Measurements from ENCODE around the gene WNT2.
"Not testable (repeated sequence)": the region's sequence is repeated elsewhere in the genome, so short reads cannot be mapped to it uniquely, and the experiment has no call there.

Gene WNT2

GRCh38 chr7:117308891-117309290, 14.0 kb downstream of the WNT2 start:
- no peak for DNase-seq (ENCODE audit: low read depth, low spot score)

GRCh38 chr7:117302396-117302795, 20.5 kb downstream of the WNT2 start:
- DNase-seq (ENCODE audit: low read depth, low spot score), result no peak

GRCh38 chr7:117300506-117300905, 22.4 kb downstream of the WNT2 start:
- DNase-seq (ENCODE audit: low read depth, low spot score), result not testable (repeated sequence)

- DNase-seq (ENCODE audit: low read depth, low spot score), result no peak
Observed at GRCh38 chr7:117297606-117298005, 25.3 kb downstream of the WNT2 start.

- peak; percentile 4 for DNase-seq (ENCODE audit: low read depth, low spot score)
Observed at GRCh38 chr7:117296066-117296465, 26.8 kb downstream of the WNT2 start.

GRCh38 chr7:117285826-117286225, 37.0 kb downstream of the WNT2 start:
- no peak for DNase-seq (ENCODE audit: low read depth, low spot score)

GRCh38 chr7:117284692-117285091, 38.2 kb downstream of the WNT2 start:
- no peak for DNase-seq (ENCODE audit: low read depth, low spot score)

GRCh38 chr7:117283779-117284178, 39.1 kb downstream of the WNT2 start:
- DNase-seq (ENCODE audit: low read depth, low spot score), result no peak

GRCh38 chr7:117283371-117283770, 39.5 kb downstream of the WNT2 start:
- DNase-seq (ENCODE audit: low read depth, low spot score), result peak; percentile 5

- no peak for DNase-seq (ENCODE audit: low read depth, low spot score)
Observed at GRCh38 chr7:117282239-117282812, 40.5 kb downstream of the WNT2 start.

- no peak for DNase-seq (ENCODE audit: low read depth, low spot score)
Observed at GRCh38 chr7:117281562-117281961, 41.3 kb downstream of the WNT2 start.

GRCh38 chr7:117279931-117280557, 42.8 kb downstream of the WNT2 start:
- no peak for DNase-seq (ENCODE audit: low read depth, low spot score)

- DNase-seq (ENCODE audit: low read depth, low spot score), result no peak
Observed at GRCh38 chr7:117279203-117279602, 43.7 kb downstream of the WNT2 start.

- no peak for DNase-seq (ENCODE audit: low read depth, low spot score)
Observed at GRCh38 chr7:117278040-117278439, 44.8 kb downstream of the WNT2 start.

- DNase-seq (ENCODE audit: low read depth, low spot score), result no peak
Observed at GRCh38 chr7:117277576-117277975, 45.3 kb downstream of the WNT2 start.

- DNase-seq (ENCODE audit: low read depth, low spot score), result no peak
Observed at GRCh38 chr7:117274951-117275350, 47.9 kb downstream of the WNT2 start.

- DNase-seq (ENCODE audit: low read depth, low spot score), result no peak
Observed at GRCh38 chr7:117273814-117274225, 49.0 kb downstream of the WNT2 start.

GRCh38 chr7:117273325-117273724, 49.5 kb downstream of the WNT2 start:
- DNase-seq (ENCODE audit: low read depth, low spot score), result no peak

GRCh38 chr7:117272017-117272759, 50.7 kb downstream of the WNT2 start:
- DNase-seq (ENCODE audit: low read depth, low spot score), result no peak

- no peak for DNase-seq (ENCODE audit: low read depth, low spot score)
Observed at GRCh38 chr7:117271566-117271965, 51.3 kb downstream of the WNT2 start.

GRCh38 chr7:117270371-117270770, 52.5 kb downstream of the WNT2 start:
- no peak for DNase-seq (ENCODE audit: low read depth, low spot score)

GRCh38 chr7:117269886-117270285, 53.0 kb downstream of the WNT2 start:
- DNase-seq (ENCODE audit: low read depth, low spot score), result no peak

- no peak for DNase-seq (ENCODE audit: low read depth, low spot score)
Observed at GRCh38 chr7:117269417-117269816, 53.4 kb downstream of the WNT2 start.

Data from ELF-1 (cell line).